AG09309 (cell line): ENCODE data around the gene TP53I13.

Experiments used
- DNase-seq: peaks from one replicate; pipeline ENCODE4 v3.0.0-alpha.2; 2010; ENCODE audit warnings: low read depth
- H3K4me3 ChIP-seq: 2 replicates; pipeline ENCODE4 v1.5.1; 2011; ENCODE audit warnings: mild to moderate bottlenecking, low read depth, low read length, moderate library complexity; ENCODE audit not compliant: control insufficient read depth
- CTCF ChIP-seq: IDR thresholded peaks from 2 replicates; pipeline ENCODE4 v1.5.1; 2011; ENCODE audit warnings: mild to moderate bottlenecking, low read depth, low read length, inconsistent platforms; ENCODE audit not compliant: insufficient read depth, control insufficient read depth; ENCODE audit errors: missing control alignments

Gene TP53I13

GRCh38 chr17:29617481-29618271 lies 49.2 kb downstream of the TP53I13 start:
- H3K4me3 ChIP-seq, result no peak overlapping the region
- no peak for DNase-seq
- TF ChIP-seq CTCF, result peak; percentile 8

- no peak for DNase-seq
- no peak for TF ChIP-seq CTCF
- no peak overlapping the region for H3K4me3 ChIP-seq
These were observed 50.0 kb downstream of the TP53I13 start for GRCh38 chr17:29618272-29619065.

- peak; percentile 11 for TF ChIP-seq CTCF
- H3K4me3 ChIP-seq, result no peak overlapping the region
- no peak for DNase-seq
These were observed 50.8 kb downstream of the TP53I13 start for GRCh38 chr17:29619251-29619650.

GRCh38 chr17:29620271-29620670 lies 51.8 kb downstream of the TP53I13 start:
- no peak for DNase-seq
- no peak for TF ChIP-seq CTCF
- no peak overlapping the region for H3K4me3 ChIP-seq

GRCh38 chr17:29620779-29621500 lies 52.4 kb downstream of the TP53I13 start:
- no peak overlapping the region for H3K4me3 ChIP-seq
- no peak for DNase-seq
- no peak for TF ChIP-seq CTCF

GRCh38 chr17:29621751-29622194 lies 53.3 kb downstream of the TP53I13 start:
- H3K4me3 ChIP-seq, result peak overlapping the region; percentile 64
- no peak for DNase-seq
- no peak for TF ChIP-seq CTCF
